Right lobe of liver (tissue), 6 donors: ENCODE results near the gene ASB16. TPM values are rescaled to one million over a fixed set of nuclear protein-coding genes. Genes with fewer than 3 reads are reported as not detected.

Experiments
- ATAC-seq, 4 donors: fragments of 200-7000 bp; cut with Tn5 transposase; one replicate each; pipeline ENCODE4 v1.9.1; 2020; ENCODE audit warnings: mild to moderate bottlenecking in 4 of 4, moderate library complexity in 4 of 4
- DNase-seq, 3 donors: peaks; one replicate each; pipeline ENCODE4 v3.0.0-alpha.2; 2020
- H3K27ac ChIP-seq, 3 donors: fragments of 200-600 bp; one replicate each; pipeline ENCODE4 v1.8.0; 2022
- H3K27me3 ChIP-seq, 2 donors: fragments of 200-600 bp; one replicate each; pipeline ENCODE4 v1.8.0; 2022
- H3K36me3 ChIP-seq, 4 donors: fragments of 200-600 bp; sonication (generic) in 1 of 4; one replicate each; pipeline versions ENCODE4 v1.5.1 to v1.8.0; 2017 to 2022; ENCODE audit warnings: control low read depth in 1 of 4
- H3K4me1 ChIP-seq, 4 donors: fragments of 200-600 bp; sonication (generic) in 1 of 4; one replicate each; pipeline versions ENCODE4 v1.5.1 to v1.8.0; 2017 to 2022; ENCODE audit warnings: control low read depth in 1 of 4
- H3K4me3 ChIP-seq, 3 donors: fragments of 200-600 bp; one replicate each; pipeline ENCODE4 v1.8.0; 2022
- H3K9me3 ChIP-seq, 4 donors: fragments of 200-600 bp; sonication (generic) in 1 of 4; one replicate each; pipeline versions ENCODE4 v1.5.1 to v1.8.0; 2017 to 2022; ENCODE audit warnings: control low read depth in 1 of 4
- POLR2A ChIP-seq: fragments of 450-650 bp; IDR thresholded peaks from one replicate; pipeline ENCODE4 v1.6.1; 2017; ENCODE audit warnings: antibody characterized with exemption, mild to moderate bottlenecking
- WGBS: methylation state at CpG from one replicate; pipeline ENCODE4 v1.1.6; 2018; ENCODE audit warnings: low coverage, low lambda C conversion rate; ENCODE audit not compliant: insufficient coverage; ENCODE audit errors: missing lambda C conversion rate; 5-methylcytosine and 5-hydroxymethylcytosine counted together
- intact Hi-C, 2 donors: fragments of 100-400 bp; cut with DNase I; formaldehyde crosslinking; loops; one replicate each; pipeline versions ENCODE4 v1.11.2 to v1.14.1; 2022
- microRNA-seq, 2 donors: library from miRNA; unstranded; fragments of <30 nt; microRNA quantifications; one replicate each; pipeline ENCODE4, GENCODE V29; 2019 to 2020
- small RNA-seq, 2 experiments: library from RNA; depleted of rRNA; stranded (forward); fragments of <200 nt; gene quantifications; one replicate each; pipeline ENCODE3, GENCODE V24; 2016
- total RNA-seq, 6 experiments: library from RNA; depleted of rRNA in 2 of 6; stranded (reverse); fragments of >200 nt in 2 of 6; fragmentation: NEBNext Ultra II Directional in 3 of 6; extraction: Animal tissue kit (Norgen Biotek cat#: 25700) in 3 of 6; gene quantifications; one replicate each; pipeline versions ENCODE4 v1.1.0 to v1.2.4, GENCODE V29; 2016 to 2023
- TF ChIP-seq, protein P1 (sequence below), 4 donors: fragments of 200-600 bp in 3 of 4; fragments of 450-650 bp in 1 of 4; IDR thresholded peaks; one replicate each; pipeline versions ENCODE4 v1.5.1 to v1.8.0; 2016 to 2022; ENCODE audit warnings: antibody characterized with exemption in 4 of 4, mild to moderate bottlenecking in 2 of 4
- donor health status: DM: no; HTN: yes; CAD: no.
- donor health status: DM: no; HTN: no; CAD: no.
- donor health status: DM: no; HTN: no; CAD: no.
- donor health status: DM: no; HTN: yes; CAD: no.
- donor health status: DM: no; HTN: yes; CAD: no.

Gene ASB16
- total RNA-seq, 6 experiments from 2014 or later: 1.5 TPM; not detected in 5

DNA sequence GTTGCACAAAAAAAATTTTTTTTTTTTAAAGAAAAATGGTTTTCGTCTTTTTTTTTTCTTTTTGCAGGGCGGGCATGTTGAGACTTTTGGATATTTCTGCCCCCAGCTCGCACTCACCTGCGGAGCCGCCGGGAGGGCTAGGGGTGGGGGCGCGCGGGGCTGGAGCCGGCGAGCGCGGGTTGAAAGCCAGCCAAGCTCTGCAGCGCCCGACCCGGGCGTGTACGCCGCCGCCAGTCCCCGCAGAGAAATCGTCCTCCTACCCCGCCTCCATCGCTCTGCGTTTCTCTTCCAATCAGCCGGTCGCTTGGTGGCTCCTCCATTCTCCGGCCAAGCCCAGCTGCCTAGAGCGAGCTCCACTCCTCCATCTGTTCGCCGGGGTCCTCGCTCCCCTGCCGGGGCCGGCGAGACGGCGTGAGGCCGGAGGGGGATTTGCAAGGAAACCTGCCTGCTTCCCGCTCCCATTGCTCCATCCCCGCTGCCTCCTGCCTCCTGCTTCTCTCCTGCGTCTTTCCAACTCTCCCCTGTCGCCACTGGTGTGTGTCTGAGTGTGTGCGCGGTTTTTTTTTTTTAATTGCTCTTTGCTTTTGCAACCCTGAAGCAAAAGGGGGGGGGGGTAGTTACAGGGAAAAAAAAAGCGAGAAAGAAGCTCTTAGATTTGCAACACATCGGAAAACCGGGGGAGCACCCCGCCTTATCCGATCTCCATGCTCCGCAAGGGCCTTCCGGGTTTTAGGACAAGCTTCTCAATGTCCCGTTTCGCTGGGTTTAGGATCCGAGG, 50.8 kb downstream of the ASB16 start:
- under 1% methylated on average over 36 of the region's 54 CpGs for WGBS
- DNase-seq (peak; percentile 82 to 89 (median 87)), ATAC-seq (peak; percentile 34 to 62 (median 50))

DNA sequence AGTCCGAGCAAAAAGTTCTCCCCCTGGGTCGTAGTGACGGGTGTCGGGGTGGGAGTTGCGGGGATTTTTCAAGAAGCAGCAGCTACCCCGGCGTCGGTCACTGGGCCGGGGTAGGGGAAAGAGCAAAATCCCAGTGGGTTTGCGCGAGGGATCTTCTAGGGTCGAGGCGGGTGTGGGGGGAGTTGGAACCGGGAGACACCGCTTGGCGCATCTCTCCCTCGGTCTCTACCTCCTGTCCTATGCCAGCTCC, 51.3 kb downstream of the ASB16 start:
- peak overlapping the region; percentile 82 to 97 (median 93) for H3K4me3 ChIP-seq
- H3K27me3 ChIP-seq: no peaks in the 10 kb centered on the region
- intact Hi-C loops: no loop called here
- peak overlapping the region; percentile 87 to 97 (median 96) for H3K27ac ChIP-seq
- ATAC-seq: no peak
- H3K36me3 ChIP-seq: peaks cover 0 to 4% (median 0%) of the 10 kb centered on the region in 4 donors
- 0% methylated on average over 16 of the region's 17 CpGs for WGBS
- H3K9me3 ChIP-seq: no peaks in the 10 kb centered on the region
- TF ChIP-seq, protein P1, sequence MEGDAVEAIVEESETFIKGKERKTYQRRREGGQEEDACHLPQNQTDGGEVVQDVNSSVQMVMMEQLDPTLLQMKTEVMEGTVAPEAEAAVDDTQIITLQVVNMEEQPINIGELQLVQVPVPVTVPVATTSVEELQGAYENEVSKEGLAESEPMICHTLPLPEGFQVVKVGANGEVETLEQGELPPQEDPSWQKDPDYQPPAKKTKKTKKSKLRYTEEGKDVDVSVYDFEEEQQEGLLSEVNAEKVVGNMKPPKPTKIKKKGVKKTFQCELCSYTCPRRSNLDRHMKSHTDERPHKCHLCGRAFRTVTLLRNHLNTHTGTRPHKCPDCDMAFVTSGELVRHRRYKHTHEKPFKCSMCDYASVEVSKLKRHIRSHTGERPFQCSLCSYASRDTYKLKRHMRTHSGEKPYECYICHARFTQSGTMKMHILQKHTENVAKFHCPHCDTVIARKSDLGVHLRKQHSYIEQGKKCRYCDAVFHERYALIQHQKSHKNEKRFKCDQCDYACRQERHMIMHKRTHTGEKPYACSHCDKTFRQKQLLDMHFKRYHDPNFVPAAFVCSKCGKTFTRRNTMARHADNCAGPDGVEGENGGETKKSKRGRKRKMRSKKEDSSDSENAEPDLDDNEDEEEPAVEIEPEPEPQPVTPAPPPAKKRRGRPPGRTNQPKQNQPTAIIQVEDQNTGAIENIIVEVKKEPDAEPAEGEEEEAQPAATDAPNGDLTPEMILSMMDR (IDR thresholded peaks at IDR 0.05): no peak
- no peak for TF ChIP-seq POLR2A
- H3K4me1 ChIP-seq: peaks cover 0 to 33% (median 15%) of the 10 kb centered on the region in 4 donors
- no peak for DNase-seq

More for the DNA sequence above, 50.8 kb downstream of the ASB16 start:
- TF ChIP-seq, protein P1 (IDR thresholded peaks at IDR 0.05): no peak
- TF ChIP-seq POLR2A: peak; percentile 60
- Histone ChIP-seq H3K4me1 (peaks cover 0 to 33% (median 15%) of the 10 kb centered on the region in 4 donors), H3K36me3 (peaks cover 2 to 9% (median 3%) of the 10 kb centered on the region in 4 donors), H3K9me3 (no peaks in the 10 kb centered on the region), H3K4me3 (peak overlapping the region; percentile 82 to 97 (median 93)), H3K27me3 (no peaks in the 10 kb centered on the region), H3K27ac (peak overlapping the region; percentile 87 to 97 (median 96))
- intact Hi-C loops: no loop called here

DNA sequence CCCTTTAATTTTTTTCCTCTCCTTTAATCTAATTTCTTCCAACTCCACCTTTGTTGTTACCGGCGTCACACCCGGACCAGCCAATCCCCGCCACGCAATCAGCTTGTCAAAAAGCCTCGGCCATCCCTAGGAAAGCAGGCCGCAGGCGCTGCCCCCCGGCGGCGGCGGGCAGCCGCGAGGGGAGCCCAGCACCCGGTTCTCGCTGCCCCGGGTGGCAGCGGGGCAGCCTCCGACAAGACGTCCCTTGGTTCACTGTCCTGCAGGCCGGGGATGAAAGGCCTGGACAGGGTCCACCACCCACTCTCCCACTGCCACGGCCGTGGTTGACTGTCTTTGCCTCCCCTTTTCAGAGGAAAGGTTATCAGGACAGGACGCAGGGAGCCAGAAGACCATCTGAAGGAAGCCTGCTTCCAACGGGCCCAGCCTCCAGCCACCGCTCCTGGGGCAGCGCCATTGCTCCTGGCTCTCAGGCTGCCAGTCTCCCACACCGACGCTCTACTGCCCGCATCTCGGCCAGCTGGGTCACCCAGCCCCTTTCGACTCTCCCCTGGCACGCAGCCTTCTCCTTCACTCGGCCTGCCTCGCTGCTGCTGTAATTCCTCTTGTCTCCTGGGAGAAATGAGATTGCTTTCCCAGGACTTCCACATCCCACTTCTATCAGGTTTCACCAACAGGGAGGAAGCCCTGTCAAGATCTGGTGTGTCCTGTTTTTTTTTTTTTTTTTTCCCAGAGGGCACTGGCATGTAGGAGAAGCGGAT, 51.8 kb downstream of the ASB16 start:
- peak; percentile 5 to 21 (median 20) for ATAC-seq
- TF ChIP-seq POLR2A: peak; percentile 53
- TF ChIP-seq, protein P1 (IDR thresholded peaks at IDR 0.05): peak in 1 of 4 donors; percentile 18

DNA sequence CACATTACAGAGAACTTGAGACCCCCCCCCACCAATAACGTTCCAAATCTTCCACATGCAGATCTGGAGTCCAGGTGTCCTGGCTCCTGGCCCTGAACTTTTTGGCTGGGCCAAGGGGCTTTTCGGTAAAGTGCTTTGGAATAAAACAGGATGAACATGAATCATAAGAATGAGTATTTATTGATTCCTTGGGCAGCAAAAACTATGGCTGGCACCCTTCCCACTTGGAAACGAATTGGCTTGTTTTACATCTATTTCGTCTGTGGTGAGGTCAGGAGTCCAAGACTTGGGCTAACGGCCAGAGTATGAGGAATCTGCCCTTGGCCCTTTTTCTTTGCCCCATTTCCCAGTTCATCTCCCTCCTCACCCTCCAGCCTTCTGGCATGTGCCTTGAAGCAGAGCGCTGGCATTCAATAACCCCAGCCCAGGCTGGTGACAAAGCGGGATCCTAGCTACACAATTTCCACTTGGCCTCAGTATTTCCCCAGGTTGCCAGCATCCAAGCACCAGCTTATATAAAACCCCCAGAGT, 53.1 kb downstream of the ASB16 start:
- Histone ChIP-seq H3K36me3 (no peaks in the 10 kb centered on the region), H3K27me3 (no peaks in the 10 kb centered on the region), H3K27ac (no peak overlapping the region), H3K9me3 (no peaks in the 10 kb centered on the region), H3K4me1 (peaks cover 0 to 22% (median 11%) of the 10 kb centered on the region in 4 donors), H3K4me3 (no peak overlapping the region)
- ATAC-seq (peak in 3 of 4 donors; percentile 1 to 38 (median 34)), DNase-seq (peak in 2 of 3 donors; percentile 65 to 85)
- intact Hi-C loops: no loop called here
- TF ChIP-seq POLR2A: no peak
- TF ChIP-seq, protein P1 (IDR thresholded peaks at IDR 0.05): no peak
- WGBS: 11% methylated on average over 7 of the region's 7 CpGs

More for the DNA sequence above, 51.8 kb downstream of the ASB16 start:
- Histone ChIP-seq H3K36me3 (no peaks in the 10 kb centered on the region), H3K9me3 (no peaks in the 10 kb centered on the region), H3K27ac (peak overlapping the region; percentile 87 to 97 (median 96)), H3K4me1 (peaks cover 0 to 32% (median 15%) of the 10 kb centered on the region in 4 donors), H3K27me3 (no peaks in the 10 kb centered on the region), H3K4me3 (peak overlapping the region; percentile 82 to 97 (median 93))
- intact Hi-C loops: no loop called here
- peak; percentile 82 to 87 (median 85) for DNase-seq
- 2% methylated on average over 33 of the region's 36 CpGs for WGBS

Small RNA genes lying within 50 kb of the gene (microRNA-seq; reads per million reads assigned to microRNA genes)
- 0 reads per million in 2 donors for gene MIR6782

Small RNA genes lying within 50 kb of the gene (small RNA-seq; reads per million reads assigned to genes)
- gene MIR6782 (0 reads per million in 2 experiments), gene RNU6-131P (0 reads per million in 2 experiments)

Other genes with a start within 250 kb of the ASB16 start
- gene PPY, start 228.2 kb upstream of the ASB16 start, total RNA-seq: not detected
- gene PYY, start 216.8 kb upstream of the ASB16 start, total RNA-seq: not detected
- 10 to 100 TPM; 12.1 to 56.2 (median 45.6) TPM for gene NAGS, start 166.1 kb upstream of the ASB16 start, total RNA-seq
- gene TMEM101, start 155.7 kb upstream of the ASB16 start, total RNA-seq: 10 to 100 TPM in 4 of 6 experiments, 1 to 10 TPM in 2; 6.7 to 23.6 (median 10.9) TPM
- 10 to 100 TPM; 24.2 to 30.6 (median 29.4) TPM for gene LSM12, start 104.0 kb upstream of the ASB16 start, total RNA-seq
- gene G6PC3, start 100.0 kb upstream of the ASB16 start, total RNA-seq: 10 to 100 TPM in 2 of 6 experiments, 1 to 10 TPM in 4; 5.9 to 24.2 (median 9.9) TPM
- gene HDAC5, start 47.1 kb upstream of the ASB16 start, total RNA-seq: 10 to 100 TPM; 12.0 to 26.4 (median 15.5) TPM
- gene HROB, start 28.8 kb upstream of the ASB16 start, total RNA-seq: 1 to 10 TPM in 1 of 6 experiments, under 1 TPM in 5; 0.20 to 1.1 (median 0.40) TPM
- gene TMUB2, start 16.3 kb downstream of the ASB16 start, total RNA-seq: 10 to 100 TPM; 13.8 to 18.0 (median 15.7) TPM
- gene ATXN7L3, start 29.2 kb downstream of the ASB16 start, total RNA-seq: 10 to 100 TPM; 20.3 to 26.8 (median 22.1) TPM
- 10 to 100 TPM; 22.3 to 35.9 (median 32.0) TPM for gene UBTF, start 49.0 kb downstream of the ASB16 start, total RNA-seq
- 10 to 100 TPM in 1 of 6 experiments, 1 to 10 TPM in 2, under 1 TPM in 3; 0.06 to 31.8 (median 1.2) TPM for gene SLC4A1, start 97.4 kb downstream of the ASB16 start, total RNA-seq
- under 1 TPM in 2 of 6 experiments, not detected in 4; 0.12 to 0.75 TPM for gene RUNDC3A, start 137.9 kb downstream of the ASB16 start, total RNA-seq
- 100 to 1,000 TPM in 2 of 6 experiments, 10 to 100 TPM in 4; 56.3 to 111 (median 64.6) TPM for gene SLC25A39, start 154.1 kb downstream of the ASB16 start, total RNA-seq
- 100 to 1,000 TPM in 5 of 6 experiments, 10 to 100 TPM in 1; 84.5 to 230 (median 150) TPM for gene GRN, start 174.6 kb downstream of the ASB16 start, total RNA-seq
- gene FAM171A2, start 193.1 kb downstream of the ASB16 start, total RNA-seq: under 1 TPM; 0.16 to 0.68 (median 0.39) TPM
- gene ITGA2B, start 218.9 kb downstream of the ASB16 start, total RNA-seq: 1 to 10 TPM in 2 of 6 experiments, under 1 TPM in 3, not detected in 1; 0.37 to 1.5 (median 0.49) TPM